HEK293T (cell line): ENCODE results near the gene PLEKHM1.

Experiments used
- ARNT ChIP-seq: fragments of 450-650 bp; IDR thresholded peaks from 2 replicates; pipeline ENCODE4 v1.6.1; 2017; ENCODE audit warnings: mild to moderate bottlenecking
- ELF4 ChIP-seq: fragments of 450-650 bp; IDR thresholded peaks from 2 replicates; pipeline ENCODE4 v1.6.1; 2017; ENCODE audit warnings: antibody characterized with exemption
- HDGF ChIP-seq: fragments of 450-650 bp; IDR thresholded peaks from 2 replicates; pipeline ENCODE4 v1.6.1; 2017; ENCODE audit warnings: antibody characterized with exemption, borderline replicate concordance
- L3MBTL2 ChIP-seq: fragments of 450-650 bp; conservative IDR thresholded peaks from 2 replicates; pipeline ENCODE4 v1.6.1; 2016; ENCODE audit warnings: mild to moderate bottlenecking
- PKNOX1 ChIP-seq: fragments of 450-650 bp; IDR thresholded peaks from 2 replicates; pipeline ENCODE4 v1.6.1; 2016
- SP1 ChIP-seq: fragments of 450-650 bp; IDR thresholded peaks from 2 replicates; pipeline ENCODE4 v1.6.1; 2017
- SUZ12 ChIP-seq: fragments of 450-650 bp; IDR thresholded peaks from 2 replicates; pipeline ENCODE4 v1.6.1; 2016; ENCODE audit warnings: mild to moderate bottlenecking
- TARDBP ChIP-seq: fragments of 450-650 bp; IDR thresholded peaks from 2 replicates; pipeline ENCODE4 v1.6.1; 2016

GRCh38 chr17:45404870-45405249 lies 85.7 kb downstream of the PLEKHM1 start:
- TF ChIP-seq ELF4 = no peak
- no peak for TF ChIP-seq L3MBTL2
- TF ChIP-seq HDGF = no peak
- TF ChIP-seq SP1 = no peak
- no peak for TF ChIP-seq TARDBP
- no peak for TF ChIP-seq ARNT
- no peak for TF ChIP-seq SUZ12
- no peak for TF ChIP-seq PKNOX1
